ENCODE results near the gene FAM120A.

FAM120A gene

GRCh38 chr9:93417538-93417937 lies 33.9 kb upstream of the FAM120A start:
- ChIA-PET CTCF (interaction anchor here (1.3 kb wide), 1 partner anchor 34 kb away, joined by 4 read pairs; no protein-coding TSS in a partner anchor), POLR2A (no interaction called here)
- no peak for TF ChIP-seq CTCF (IDR thresholded peaks at IDR 0.05; ENCODE audit: control extremely low read depth, extremely low read depth, low read depth, missing control alignments)
- no peak for DNase-seq (ENCODE audit: extremely low spot score)

- POLR2A ChIA-PET = no interaction called here
- DNase-seq (ENCODE audit: extremely low spot score) = no peak
Observed at GRCh38 chr9:93419023-93419422, 32.5 kb upstream of the FAM120A start.

GRCh38 chr9:93422977-93423616 lies 28.4 kb upstream of the FAM120A start:
- DNase-seq (ENCODE audit: extremely low spot score) = no peak
- no peak for TF ChIP-seq CTCF (IDR thresholded peaks at IDR 0.05; ENCODE audit: control extremely low read depth, extremely low read depth, low read depth, missing control alignments)
- ChIA-PET CTCF (no interaction called here), POLR2A (no interaction called here)

More at GRCh38 chr9:93419023-93419422, 32.5 kb upstream of the FAM120A start:
- CTCF ChIA-PET = interaction anchor here (0.7 kb wide), 1 partner anchor 10 kb away, joined by 3 read pairs; no protein-coding TSS in a partner anchor
- TF ChIP-seq CTCF (IDR thresholded peaks at IDR 0.05; ENCODE audit: control extremely low read depth, extremely low read depth, low read depth, missing control alignments) = no peak

- no peak for TF ChIP-seq CTCF (IDR thresholded peaks at IDR 0.05; ENCODE audit: control extremely low read depth, extremely low read depth, low read depth, missing control alignments)
- ChIA-PET POLR2A (no interaction called here), CTCF (no interaction called here)
- DNase-seq (ENCODE audit: extremely low spot score) = no peak
Observed at GRCh38 chr9:93427655-93428379, 23.7 kb upstream of the FAM120A start.

GRCh38 chr9:93431539-93432105 lies 19.9 kb upstream of the FAM120A start:
- no peak for DNase-seq (ENCODE audit: extremely low spot score)
- ChIA-PET CTCF (no interaction called here), POLR2A (no interaction called here)
- no peak for TF ChIP-seq CTCF (IDR thresholded peaks at IDR 0.05; ENCODE audit: control extremely low read depth, extremely low read depth, low read depth, missing control alignments)

- no peak for TF ChIP-seq CTCF (IDR thresholded peaks at IDR 0.05; ENCODE audit: control extremely low read depth, extremely low read depth, low read depth, missing control alignments)
- ChIA-PET POLR2A (no interaction called here), CTCF (no interaction called here)
Observed at GRCh38 chr9:93432964-93433363, 18.5 kb upstream of the FAM120A start.

More at GRCh38 chr9:93432964-93433363, 18.5 kb upstream of the FAM120A start:
- no peak for DNase-seq (ENCODE audit: extremely low spot score)

All from GM10248 (cell line).